D721Med (cell line): Measurements from ENCODE around the gene EXOC6B.

Experiments
- DNase-seq: peaks from one replicate; pipeline ENCODE4 v3.0.0; 2011; ENCODE audit warnings: low spot score; ENCODE audit not compliant: insufficient read length
- FAIRE-seq: peaks from 2 replicates; lab custom pipeline; 2011; peaks lifted over from hg19 to GRCh38; lab: Jason Lieb, UNC
- TF ChIP-seq, protein P1 (sequence below): IDR thresholded peaks from 2 replicates; pipeline ENCODE4 v1.5.1; 2012; ENCODE audit warnings: mild to moderate bottlenecking, control low read depth; ENCODE audit not compliant: insufficient read depth; ENCODE audit errors: missing control alignments

The EXOC6B gene

DNA sequence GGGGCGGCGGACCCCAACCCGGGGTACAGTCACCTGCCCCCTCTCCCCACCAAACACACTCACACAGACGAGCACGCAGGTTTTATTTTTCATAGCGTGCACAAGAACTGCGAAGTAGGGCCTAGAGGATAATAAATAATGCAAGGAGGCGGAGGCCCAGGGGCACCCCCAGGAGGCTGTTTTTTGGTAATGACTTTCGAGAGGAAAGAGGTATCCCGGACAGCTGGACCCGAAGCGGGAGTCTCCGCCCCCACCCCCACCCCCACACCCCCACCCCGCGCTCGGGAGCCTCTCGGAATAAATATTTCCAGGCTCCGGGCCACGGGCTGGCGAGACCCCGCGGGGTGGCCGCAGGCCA lies 681.6 kb downstream of the EXOC6B start:
- DNase-seq (no peak), FAIRE-seq (no peak)
- TF ChIP-seq, protein P1, sequence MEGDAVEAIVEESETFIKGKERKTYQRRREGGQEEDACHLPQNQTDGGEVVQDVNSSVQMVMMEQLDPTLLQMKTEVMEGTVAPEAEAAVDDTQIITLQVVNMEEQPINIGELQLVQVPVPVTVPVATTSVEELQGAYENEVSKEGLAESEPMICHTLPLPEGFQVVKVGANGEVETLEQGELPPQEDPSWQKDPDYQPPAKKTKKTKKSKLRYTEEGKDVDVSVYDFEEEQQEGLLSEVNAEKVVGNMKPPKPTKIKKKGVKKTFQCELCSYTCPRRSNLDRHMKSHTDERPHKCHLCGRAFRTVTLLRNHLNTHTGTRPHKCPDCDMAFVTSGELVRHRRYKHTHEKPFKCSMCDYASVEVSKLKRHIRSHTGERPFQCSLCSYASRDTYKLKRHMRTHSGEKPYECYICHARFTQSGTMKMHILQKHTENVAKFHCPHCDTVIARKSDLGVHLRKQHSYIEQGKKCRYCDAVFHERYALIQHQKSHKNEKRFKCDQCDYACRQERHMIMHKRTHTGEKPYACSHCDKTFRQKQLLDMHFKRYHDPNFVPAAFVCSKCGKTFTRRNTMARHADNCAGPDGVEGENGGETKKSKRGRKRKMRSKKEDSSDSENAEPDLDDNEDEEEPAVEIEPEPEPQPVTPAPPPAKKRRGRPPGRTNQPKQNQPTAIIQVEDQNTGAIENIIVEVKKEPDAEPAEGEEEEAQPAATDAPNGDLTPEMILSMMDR = no peak

DNA sequence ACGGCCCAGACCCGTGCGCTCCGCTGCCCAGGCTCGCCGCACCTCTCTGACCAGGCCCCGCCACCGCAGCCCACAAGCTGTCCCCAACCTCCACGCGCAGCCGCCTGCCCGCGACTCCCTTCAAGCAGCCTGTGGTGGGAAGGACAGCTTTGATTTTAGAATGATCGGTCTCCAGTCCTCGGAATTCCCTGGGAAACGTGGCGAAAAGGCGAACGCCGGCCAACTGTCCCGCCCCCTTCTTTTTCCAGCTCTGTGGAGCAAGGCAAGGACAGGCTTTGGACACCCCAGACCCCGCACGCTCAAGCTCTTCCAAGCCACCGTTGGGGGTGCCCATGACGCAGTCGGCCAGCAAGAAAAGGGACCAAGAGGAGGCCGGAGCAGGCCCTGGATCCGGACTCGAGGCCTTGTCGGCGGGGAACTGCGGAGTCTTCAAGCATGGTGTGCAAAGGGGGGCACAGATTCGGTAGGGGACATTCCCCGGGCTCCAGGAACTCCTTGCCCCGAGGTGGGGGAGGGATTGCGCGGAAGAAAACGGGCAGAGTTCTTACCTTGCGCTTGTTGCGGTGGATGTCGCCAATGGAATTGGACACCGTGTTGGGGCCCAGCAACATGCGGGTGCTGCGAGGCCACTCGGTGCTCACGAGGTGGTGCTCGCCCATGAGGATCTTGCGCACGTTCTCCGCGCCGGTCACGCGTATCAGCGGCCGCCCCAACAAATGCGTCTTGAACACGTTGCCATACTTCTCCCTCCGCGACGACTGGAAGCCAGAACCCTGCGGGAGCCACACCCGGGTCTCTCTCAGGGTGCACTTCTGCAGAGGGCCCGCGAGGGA lies 682.2 kb downstream of the EXOC6B start:
- FAIRE-seq (no peak), DNase-seq (no peak)
- TF ChIP-seq, protein P1 = no peak

DNA sequence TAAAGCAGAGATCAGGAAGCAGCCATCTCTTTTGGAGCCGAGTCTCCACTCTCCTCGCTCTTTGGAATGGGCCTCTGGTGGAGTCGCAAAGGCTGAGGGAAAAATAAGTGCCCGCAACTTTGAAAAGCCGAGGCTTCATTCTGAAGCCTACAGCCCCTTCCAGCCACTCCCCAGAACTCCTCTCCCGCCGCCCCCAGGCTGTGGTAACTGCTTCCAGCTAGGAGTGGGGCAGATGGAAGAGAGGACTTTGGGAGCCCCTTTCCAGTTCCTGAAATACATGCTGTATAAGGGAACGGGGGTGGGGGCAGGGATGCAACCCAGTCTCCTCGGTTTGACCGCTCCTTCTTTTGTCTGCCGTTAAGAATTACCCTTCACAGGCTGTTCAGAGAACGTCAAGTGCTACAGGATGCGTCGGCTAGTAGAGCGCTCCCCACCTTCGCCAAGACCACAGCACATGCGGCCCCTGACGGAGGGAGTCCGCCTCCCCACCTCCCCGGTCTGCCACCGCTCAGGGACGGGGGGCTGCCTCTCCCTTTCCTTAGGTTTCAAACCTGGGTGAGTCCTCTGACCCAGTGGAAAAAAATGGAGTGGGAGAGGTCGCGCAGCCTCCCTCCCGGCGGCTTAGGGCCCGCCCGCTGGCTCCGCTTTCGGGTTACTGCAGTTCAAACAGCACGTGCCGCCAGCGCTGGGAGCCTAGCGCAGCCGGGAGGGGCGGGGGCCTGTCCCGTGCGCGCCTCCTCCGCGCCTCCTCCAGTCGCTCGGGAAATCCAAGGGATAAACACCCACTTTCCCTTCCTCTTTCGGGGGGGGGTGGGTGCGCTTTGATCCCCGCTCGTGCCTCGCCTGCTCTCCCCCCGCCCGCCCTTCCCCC lies 683.0 kb downstream of the EXOC6B start:
- TF ChIP-seq, protein P1 = no peak
- DNase-seq (peak; percentile 17), FAIRE-seq (no peak)

DNA sequence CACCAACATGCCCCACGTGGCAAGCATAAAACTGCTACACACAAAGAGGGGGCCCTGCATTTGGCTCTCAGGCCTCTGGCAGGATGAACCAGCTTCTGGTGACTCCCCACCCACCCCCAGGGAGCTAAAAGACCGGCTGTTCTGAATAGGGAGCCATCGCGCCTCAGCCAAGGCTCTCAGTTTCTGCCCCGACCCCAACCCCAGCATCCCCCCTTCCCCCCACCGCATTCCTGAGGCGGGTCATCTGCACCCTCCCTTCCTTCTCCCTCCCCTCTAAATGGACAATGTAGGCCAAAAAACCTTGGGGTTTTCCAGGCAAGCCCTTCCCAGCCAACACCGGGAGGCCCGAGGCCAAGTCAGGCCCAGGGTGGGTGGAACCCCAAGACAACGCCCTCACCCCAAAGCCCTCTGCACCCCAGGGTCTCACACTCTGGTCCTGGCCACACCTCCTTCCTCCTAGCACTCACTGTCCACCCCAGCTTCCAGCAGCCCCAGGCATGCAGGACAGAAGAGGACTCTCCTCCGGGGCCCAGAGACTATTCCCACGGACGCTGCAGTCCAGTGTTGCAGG lies 683.9 kb downstream of the EXOC6B start:
- DNase-seq = no peak
- TF ChIP-seq, protein P1 = no peak
- FAIRE-seq = no peak

DNA sequence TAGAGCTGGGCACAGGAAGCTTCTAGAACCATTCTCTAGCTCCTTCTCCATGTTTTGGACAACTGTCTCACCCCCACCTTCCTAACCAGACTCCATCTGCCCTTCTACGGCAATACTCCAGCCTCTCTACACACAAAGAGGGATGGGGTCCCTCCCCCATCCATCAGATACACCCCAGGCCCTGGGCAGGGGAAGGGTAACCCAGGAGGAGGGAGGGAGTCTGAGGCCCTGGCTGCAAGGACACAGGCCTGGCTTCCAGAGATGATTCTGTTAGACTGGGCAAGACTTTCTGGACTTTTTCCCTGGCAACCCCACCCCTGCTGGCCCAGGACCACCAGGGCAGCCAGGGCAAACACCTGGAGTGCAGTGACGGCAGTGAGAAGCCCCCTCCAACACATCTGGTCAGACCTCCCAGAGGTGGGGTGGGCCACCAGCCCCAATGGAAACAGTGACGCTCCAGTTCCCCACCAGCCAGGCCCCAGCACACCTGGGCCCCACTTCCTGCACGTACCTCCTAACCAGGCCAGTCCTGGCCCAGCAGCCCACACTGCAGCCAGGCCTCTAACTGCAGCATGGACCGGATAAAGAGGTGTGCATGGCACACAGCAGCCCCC lies 684.7 kb downstream of the EXOC6B start:
- TF ChIP-seq, protein P1 = no peak
- FAIRE-seq (no peak), DNase-seq (peak; percentile 20)

DNA sequence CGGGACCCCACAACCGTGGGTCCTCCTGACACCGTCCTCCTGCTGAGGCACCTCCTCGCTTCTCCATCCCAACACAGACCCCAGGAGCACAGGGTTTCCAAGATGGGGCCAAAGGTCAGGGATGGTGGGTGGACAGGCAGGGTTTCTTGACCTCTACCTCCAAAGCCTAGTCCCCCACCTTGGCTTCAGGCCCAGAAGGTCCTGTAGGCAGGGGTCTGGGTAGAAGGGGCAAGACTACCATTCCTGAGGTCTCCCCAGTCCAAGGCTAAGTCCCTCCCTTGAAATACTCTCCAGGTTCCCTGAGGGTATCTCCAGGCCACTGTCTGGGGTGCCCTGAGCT lies 685.2 kb downstream of the EXOC6B start:
- FAIRE-seq (no peak), DNase-seq (no peak)
- TF ChIP-seq, protein P1 = no peak
